Gastrocnemius medialis (tissue), 4 donors: ENCODE results near the gene CCDC194. TPM values are rescaled to one million over a fixed set of nuclear protein-coding genes. Genes with fewer than 3 reads are reported as not detected.

Experiments
- ATAC-seq, 2 donors: fragments of 150-250 bp; one replicate each; pipeline ENCODE4 v1.9.1; 2016
- DNase-seq, 2 donors: peaks; one replicate each; pipeline ENCODE4 v3.0.0-alpha.2; 2019
- H3K27ac ChIP-seq, 4 donors: fragments of 200-600 bp; sonication (generic); 1 replicate in 1 of 4; 2 replicates in 3 of 4; pipeline ENCODE4 v1.5.1; 2016 to 2018; ENCODE audit warnings: mild to moderate bottlenecking in 2 of 4, moderate library complexity in 1 of 4
- H3K27me3 ChIP-seq, 3 donors: fragments of 200-600 bp; sonication (generic) in 2 of 3; 1 replicate in 1 of 3; 2 replicates in 2 of 3; pipeline versions ENCODE4 v1.5.1 to v1.6.0; 2016 to 2019; ENCODE audit warnings: mild to moderate bottlenecking in 1 of 3, moderate library complexity in 1 of 3
- H3K36me3 ChIP-seq, 2 donors: fragments of 200-600 bp; sonication (generic) in 1 of 2; one replicate each; pipeline ENCODE4 v1.5.1; 2017 to 2018
- H3K4me1 ChIP-seq, 2 donors: fragments of 200-600 bp; sonication (generic) in 1 of 2; one replicate each; pipeline ENCODE4 v1.5.1; 2016 to 2017; ENCODE audit warnings: mild to moderate bottlenecking in 2 of 2
- H3K4me3 ChIP-seq, 4 donors: fragments of 200-600 bp; sonication (generic) in 3 of 4; 1 replicate in 1 of 4; 2 replicates in 3 of 4; pipeline ENCODE4 v1.5.1; 2016 to 2019; ENCODE audit warnings: mild to moderate bottlenecking in 2 of 4
- H3K9me3 ChIP-seq, 3 donors: fragments of 200-600 bp; sonication (generic) in 2 of 3; 1 replicate in 1 of 3; 2 replicates in 2 of 3; pipeline ENCODE4 v1.5.1; 2016 to 2019
- CTCF ChIP-seq, 5 experiments: fragments of 450-650 bp in 3 of 5; fragments of 200-600 bp in 2 of 5; sonication (generic) in 2 of 5; IDR thresholded peaks in 4 of 5; conservative IDR thresholded peaks in 1 of 5; 1 replicate in 4 of 5; 2 replicates in 1 of 5; pipeline ENCODE4 v1.5.1; 2016 to 2019; ENCODE audit warnings: antibody characterized with exemption in 5 of 5, mild to moderate bottlenecking in 3 of 5, moderate library complexity in 3 of 5
- POLR2A ChIP-seq, 2 donors: fragments of 450-650 bp; IDR thresholded peaks; one replicate each; pipeline ENCODE4 v1.6.1; 2017; ENCODE audit warnings: antibody characterized with exemption in 2 of 2, mild to moderate bottlenecking in 2 of 2, moderate library complexity in 2 of 2
- in situ Hi-C, 4 donors: fragments of 200-750 bp; cut with MboI; loops; one replicate each; pipeline versions ENCODE4 v1.15.0 to v1.8.0; 2017; ENCODE audit warnings: low sequenced_read_pairs in 4 of 4
- intact Hi-C: fragments of 100-400 bp; cut with DNase I; formaldehyde crosslinking; loops from one replicate; pipeline ENCODE4 v1.15.1; 2023; ENCODE audit warnings: low total_unique reads
- total RNA-seq, 4 donors: library from RNA; depleted of rRNA; stranded (reverse); fragments of >200 nt; gene quantifications; one replicate each; pipeline versions ENCODE4 v1.1.0 to v1.2.3, GENCODE V29; 2016

CCDC194 gene
- total RNA-seq, 4 donors from 2014 or later, result not detected

- peaks cover 11% of the 10 kb centered on the region in 2 donors for H3K4me1 ChIP-seq
- TF ChIP-seq CTCF (IDR thresholded peaks at IDR 0.05 in 4 of 5, conservative IDR thresholded peaks at IDR 0.05 in 1 of 5) (no peak), POLR2A (IDR thresholded peaks at IDR 0.05) (no peak)
- H3K27ac ChIP-seq, result no peak overlapping the region
- H3K27me3 ChIP-seq, result no peaks in the 10 kb centered on the region
- DNase-seq (no peak), ATAC-seq (no peak)
- H3K4me3 ChIP-seq, result no peak overlapping the region
- H3K36me3 ChIP-seq, result peaks cover 0 to 5% of the 10 kb centered on the region in 2 donors
- intact Hi-C loops (loop anchor here (5.0 kb wide), 1 partner anchor 45 kb away; no protein-coding TSS in a partner anchor), in situ Hi-C loops (no loop called here)
- no peaks in the 10 kb centered on the region for H3K9me3 ChIP-seq
These were observed 27.9 kb upstream of the CCDC194 start for GRCh38 chr19:17421942-17422341.

GRCh38 chr19:17420475-17420924, 26.5 kb upstream of the CCDC194 start:
- no peaks in the 10 kb centered on the region for H3K9me3 ChIP-seq
- peak overlapping the region; percentile 62 to 82 (median 76) for H3K27ac ChIP-seq
- no peak for ATAC-seq
- intact Hi-C loops, result loop anchor here (5.0 kb wide), 1 partner anchor 47 kb away; no protein-coding TSS in a partner anchor
- H3K4me1 ChIP-seq, result peaks cover 11% of the 10 kb centered on the region in 2 donors
- in situ Hi-C loops, result no loop called here
- DNase-seq, result peak in 1 of 2 donors; percentile 34
- H3K27me3 ChIP-seq, result no peaks in the 10 kb centered on the region
- peak overlapping the region; percentile 73 to 99 (median 86) for H3K4me3 ChIP-seq
- TF ChIP-seq POLR2A (IDR thresholded peaks at IDR 0.05) (no peak), CTCF (IDR thresholded peaks at IDR 0.05 in 4 of 5, conservative IDR thresholded peaks at IDR 0.05 in 1 of 5) (no peak)
- H3K36me3 ChIP-seq, result peaks cover 0 to 5% of the 10 kb centered on the region in 2 donors

- in situ Hi-C loops (no loop called here), intact Hi-C loops (loop anchor here (1.0 to 5.0 kb wide), 2 partner anchors 47 to 83 kb away; partner anchors contain the start of gene GTPBP3)
- peaks cover 0 to 5% of the 10 kb centered on the region in 2 donors for H3K36me3 ChIP-seq
- H3K4me3 ChIP-seq, result peak within 1 kb of the TSS; percentile 73 to 99 (median 86)
- peaks cover 11% of the 10 kb centered on the region in 2 donors for H3K4me1 ChIP-seq
- H3K9me3 ChIP-seq, result no peaks in the 10 kb centered on the region
- TF ChIP-seq CTCF (IDR thresholded peaks at IDR 0.05 in 4 of 5, conservative IDR thresholded peaks at IDR 0.05 in 1 of 5) (peak in 1 of 5 experiments; percentile 7), POLR2A (IDR thresholded peaks at IDR 0.05) (peak in 1 of 2 donors; percentile 45)
- peaks cover 0 to under 1% (median under 1%) of the 10 kb centered on the region in 3 donors for H3K27me3 ChIP-seq
- peak; percentile 99 to 100 for ATAC-seq
- DNase-seq, result peak; percentile 95 to 97
- peak within 1 kb of the TSS; percentile 71 to 85 (median 82) for H3K27ac ChIP-seq
These were observed 25.9 kb upstream of the CCDC194 start, which contains the start of gene MVB12A for GRCh38 chr19:17419621-17420474. MVB12A (plus strand) TSS chr19:17420047; CDS start chr19:17420136, 89 bp downstream.

- Histone ChIP-seq H3K9me3 (no peaks in the 10 kb centered on the region), H3K4me1 (peaks cover 11% of the 10 kb centered on the region in 2 donors), H3K27ac (peak overlapping the region; percentile 71 to 85 (median 82)), H3K36me3 (peaks cover 0 to 5% of the 10 kb centered on the region in 2 donors), H3K4me3 (peak overlapping the region; percentile 53 to 96 (median 74)), H3K27me3 (peaks cover 3 to 5% (median 3%) of the 10 kb centered on the region in 3 donors)
- DNase-seq (no peak), ATAC-seq (no peak)
- intact Hi-C loops (loop anchor here (1.0 kb wide), 1 partner anchor 82 kb away; the partner anchor contains the start of gene GTPBP3), in situ Hi-C loops (no loop called here)
- TF ChIP-seq CTCF (IDR thresholded peaks at IDR 0.05 in 4 of 5, conservative IDR thresholded peaks at IDR 0.05 in 1 of 5) (no peak), POLR2A (IDR thresholded peaks at IDR 0.05) (no peak)
These were observed 25.2 kb upstream of the CCDC194 start for GRCh38 chr19:17419154-17419620.
